HCT116 (cell line): Measurements from ENCODE around the gene CAMK1D.

Experiments used
- EZH2 ChIP-seq: fragments of 200-600 bp; sonication (generic); IDR thresholded peaks from 2 replicates; pipeline ENCODE4 v1.6.1; 2017; ENCODE audit warnings: antibody characterized with exemption, mixed run types
- ZFX ChIP-seq: fragments of 450-650 bp; IDR thresholded peaks from 2 replicates; pipeline ENCODE4 v1.6.1; 2017

- TF ChIP-seq EZH2, result no peak
- no peak for TF ChIP-seq ZFX
Observed at GRCh38 chr10:12687996-12688395, 338.6 kb downstream of the CAMK1D start.
